HepG2 (cell line): ENCODE measurements around the gene RMND5A. TPM values are rescaled to one million over a fixed set of nuclear protein-coding genes. Genes with fewer than 3 reads are reported as not detected.

Source experiments
- CHD2 ChIP-seq: IDR thresholded peaks from 2 replicates; pipeline ENCODE4 v1.6.1; 2011; ENCODE audit warnings: low read depth, low read length, improper control_type of control experiment
- CREB3 ChIP-seq: sonication (generic); formaldehyde crosslinking; IDR thresholded peaks from 2 replicates; pipeline ENCODE4 v1.5.0; 2020; ENCODE audit warnings: missing genetic modification reagents
- CSRNP2 ChIP-seq: sonication (generic); formaldehyde crosslinking; conservative IDR thresholded peaks from 2 replicates; pipeline ENCODE4 v1.8.0; 2022; ENCODE audit warnings: low read depth, missing genetic modification reagents
- ERF ChIP-seq: IDR thresholded peaks from 2 replicates; pipeline ENCODE4 v1.6.1; 2018; ENCODE audit warnings: missing biosample characterization, missing genetic modification reagents
- ETV5 ChIP-seq: IDR thresholded peaks from 2 replicates; pipeline ENCODE4 v1.6.1; 2018; ENCODE audit warnings: missing biosample characterization, missing genetic modification reagents, inconsistent platforms, borderline replicate concordance
- GABPA ChIP-seq, 2 experiments: IDR thresholded peaks; 2 replicates each; pipeline ENCODE4 v1.6.1; 2011 to 2016; ENCODE audit warnings: low read depth in 2 of 2, low read length in 1 of 2, missing biosample characterization in 1 of 2, missing genetic modification characterization in 1 of 2
- HES4 ChIP-seq: sonication (generic); formaldehyde crosslinking; IDR thresholded peaks from 2 replicates; pipeline ENCODE4 v1.9.0; 2021; ENCODE audit warnings: mild to moderate bottlenecking, missing genetic modification reagents, borderline replicate concordance
- NFKBIZ ChIP-seq: IDR thresholded peaks from 2 replicates; pipeline ENCODE4 v1.6.1; 2018; ENCODE audit warnings: missing genetic modification reagents, missing compliant biosample characterization
- SNAPC2 ChIP-seq: sonication (generic); formaldehyde crosslinking; IDR thresholded peaks from 2 replicates; pipeline ENCODE4 v1.8.1; 2022; ENCODE audit warnings: mild to moderate bottlenecking, missing genetic modification reagents
- ZBTB21 ChIP-seq: sonication (generic); formaldehyde crosslinking; IDR thresholded peaks from 2 replicates; pipeline ENCODE4 v1.4.0; 2020; ENCODE audit warnings: missing genetic modification reagents
- ZMYM2 ChIP-seq: sonication (generic); formaldehyde crosslinking; IDR thresholded peaks from 2 replicates; pipeline ENCODE4 v1.8.0; 2022; ENCODE audit warnings: mild to moderate bottlenecking, missing genetic modification reagents
- ZNF337 ChIP-seq: sonication (generic); formaldehyde crosslinking; IDR thresholded peaks from 2 replicates; pipeline ENCODE4 v1.5.1; 2020; ENCODE audit warnings: missing genetic modification reagents, low read depth, mild to moderate bottlenecking, borderline replicate concordance
- ZNF354B ChIP-seq: sonication (generic); formaldehyde crosslinking; IDR thresholded peaks from 2 replicates; pipeline ENCODE4 v1.8.0; 2022; ENCODE audit warnings: mild to moderate bottlenecking, missing genetic modification reagents
- ZNF549 ChIP-seq: sonication (generic); formaldehyde crosslinking; IDR thresholded peaks from 2 replicates; pipeline ENCODE4 v1.5.0; 2020; ENCODE audit warnings: missing genetic modification reagents
- ZNF556 ChIP-seq: sonication (generic); formaldehyde crosslinking; IDR thresholded peaks from 2 replicates; pipeline ENCODE4 v1.4.0; 2020; ENCODE audit warnings: mild to moderate bottlenecking, missing genetic modification reagents, borderline replicate concordance
- ZNF800 ChIP-seq: sonication (generic); formaldehyde crosslinking; IDR thresholded peaks from 2 replicates; pipeline ENCODE4 v1.4.0; 2020; ENCODE audit warnings: missing genetic modification reagents
- ZNF878 ChIP-seq: sonication (generic); formaldehyde crosslinking; IDR thresholded peaks from 2 replicates; pipeline ENCODE4 v1.8.1; 2023; ENCODE audit warnings: mild to moderate bottlenecking, missing genetic modification reagents, moderate library complexity
- polyA plus RNA-seq, 8 experiments: library from polyadenylated mRNA; depleted of rRNA in 3 of 8; stranded (reverse) in 7 of 8; unstranded in 1 of 8; fragments of >200 nt; fragmentation: Illumina TruSeq in 4 of 8; extraction: Trizol in 4 of 8; gene quantifications; 2 replicates each; pipeline versions ENCODE4 v1.2.1 to v1.2.3, GENCODE V29; 2011 to 2016; ENCODE audit warnings: low read depth in 4 of 8, missing spikeins in 1 of 8, mixed read lengths in 1 of 8; ENCODE audit not compliant: insufficient read depth in 1 of 8
- total RNA-seq, 5 experiments: library from RNA; depleted of rRNA; stranded (reverse); fragments of >200 nt; fragmentation: Illumina TruSeq; extraction: Trizol; gene quantifications; 2 replicates each; pipeline ENCODE4 v1.2.3, GENCODE V29; 2016; ENCODE audit warnings: low read depth in 1 of 5
- TF ChIP-seq, protein P1 (sequence below): sonication (generic); formaldehyde crosslinking; IDR thresholded peaks from 2 replicates; pipeline ENCODE4 v1.9.0; 2021; ENCODE audit warnings: mild to moderate bottlenecking, missing genetic modification reagents
- TF ChIP-seq, protein P2 (sequence below): sonication (generic); formaldehyde crosslinking; IDR thresholded peaks from 2 replicates; pipeline ENCODE4 v1.4.0; 2020; ENCODE audit warnings: missing genetic modification reagents

Gene RMND5A
- total and polyA plus RNA-seq, 2 of the 13 experiments (the other 11 are each of a cell fraction or from before 2014, with no cell fraction given) = 31.0 to 66.4 TPM

- TF ChIP-seq CREB3 (CRISPR knock-in tag) (no peak), ZNF556 (CRISPR knock-in tag) (no peak), NFKBIZ (CRISPR knock-in tag) (no peak), ETV5 (CRISPR knock-in tag) (no peak; the same call in 1 of the 2 replicates), ZNF878 (CRISPR knock-in tag) (no peak), HES4 (CRISPR knock-in tag) (no peak), CHD2 (no peak), ERF (CRISPR knock-in tag) (no peak), ZBTB21 (CRISPR knock-in tag) (no peak), ZNF800 (CRISPR knock-in tag) (peak; percentile 10; the same call in 1 of the 2 replicates), ZNF354B (CRISPR knock-in tag) (no peak), ZNF337 (CRISPR knock-in tag) (no peak), SNAPC2 (CRISPR knock-in tag) (no peak), CSRNP2 (CRISPR knock-in tag) (no peak), GABPA (IDR thresholded peaks at IDR 0.05; ENCODE audit: low read depth, low read length) (no peak), GABPA (CRISPR knock-in tag; IDR thresholded peaks at IDR 0.05; ENCODE audit: low read depth) (peak; percentile 57; the same call in 1 of the 2 replicates), ZMYM2 (CRISPR knock-in tag) (no peak), ZNF549 (CRISPR knock-in tag) (no peak)
- TF ChIP-seq, protein P1, sequence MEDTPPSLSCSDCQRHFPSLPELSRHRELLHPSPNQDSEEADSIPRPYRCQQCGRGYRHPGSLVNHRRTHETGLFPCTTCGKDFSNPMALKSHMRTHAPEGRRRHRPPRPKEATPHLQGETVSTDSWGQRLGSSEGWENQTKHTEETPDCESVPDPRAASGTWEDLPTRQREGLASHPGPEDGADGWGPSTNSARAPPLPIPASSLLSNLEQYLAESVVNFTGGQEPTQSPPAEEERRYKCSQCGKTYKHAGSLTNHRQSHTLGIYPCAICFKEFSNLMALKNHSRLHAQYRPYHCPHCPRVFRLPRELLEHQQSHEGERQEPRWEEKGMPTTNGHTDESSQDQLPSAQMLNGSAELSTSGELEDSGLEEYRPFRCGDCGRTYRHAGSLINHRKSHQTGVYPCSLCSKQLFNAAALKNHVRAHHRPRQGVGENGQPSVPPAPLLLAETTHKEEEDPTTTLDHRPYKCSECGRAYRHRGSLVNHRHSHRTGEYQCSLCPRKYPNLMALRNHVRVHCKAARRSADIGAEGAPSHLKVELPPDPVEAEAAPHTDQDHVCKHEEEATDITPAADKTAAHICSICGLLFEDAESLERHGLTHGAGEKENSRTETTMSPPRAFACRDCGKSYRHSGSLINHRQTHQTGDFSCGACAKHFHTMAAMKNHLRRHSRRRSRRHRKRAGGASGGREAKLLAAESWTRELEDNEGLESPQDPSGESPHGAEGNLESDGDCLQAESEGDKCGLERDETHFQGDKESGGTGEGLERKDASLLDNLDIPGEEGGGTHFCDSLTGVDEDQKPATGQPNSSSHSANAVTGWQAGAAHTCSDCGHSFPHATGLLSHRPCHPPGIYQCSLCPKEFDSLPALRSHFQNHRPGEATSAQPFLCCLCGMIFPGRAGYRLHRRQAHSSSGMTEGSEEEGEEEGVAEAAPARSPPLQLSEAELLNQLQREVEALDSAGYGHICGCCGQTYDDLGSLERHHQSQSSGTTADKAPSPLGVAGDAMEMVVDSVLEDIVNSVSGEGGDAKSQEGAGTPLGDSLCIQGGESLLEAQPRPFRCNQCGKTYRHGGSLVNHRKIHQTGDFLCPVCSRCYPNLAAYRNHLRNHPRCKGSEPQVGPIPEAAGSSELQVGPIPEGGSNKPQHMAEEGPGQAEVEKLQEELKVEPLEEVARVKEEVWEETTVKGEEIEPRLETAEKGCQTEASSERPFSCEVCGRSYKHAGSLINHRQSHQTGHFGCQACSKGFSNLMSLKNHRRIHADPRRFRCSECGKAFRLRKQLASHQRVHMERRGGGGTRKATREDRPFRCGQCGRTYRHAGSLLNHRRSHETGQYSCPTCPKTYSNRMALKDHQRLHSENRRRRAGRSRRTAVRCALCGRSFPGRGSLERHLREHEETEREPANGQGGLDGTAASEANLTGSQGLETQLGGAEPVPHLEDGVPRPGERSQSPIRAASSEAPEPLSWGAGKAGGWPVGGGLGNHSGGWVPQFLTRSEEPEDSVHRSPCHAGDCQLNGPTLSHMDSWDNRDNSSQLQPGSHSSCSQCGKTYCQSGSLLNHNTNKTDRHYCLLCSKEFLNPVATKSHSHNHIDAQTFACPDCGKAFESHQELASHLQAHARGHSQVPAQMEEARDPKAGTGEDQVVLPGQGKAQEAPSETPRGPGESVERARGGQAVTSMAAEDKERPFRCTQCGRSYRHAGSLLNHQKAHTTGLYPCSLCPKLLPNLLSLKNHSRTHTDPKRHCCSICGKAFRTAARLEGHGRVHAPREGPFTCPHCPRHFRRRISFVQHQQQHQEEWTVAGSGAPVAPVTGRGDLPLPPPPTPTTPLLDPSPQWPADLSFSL (CRISPR knock-in tag) = 0 out of 2 replicates have a peak, but pooled peaks have one; percentile 19
- TF ChIP-seq, protein P2, sequence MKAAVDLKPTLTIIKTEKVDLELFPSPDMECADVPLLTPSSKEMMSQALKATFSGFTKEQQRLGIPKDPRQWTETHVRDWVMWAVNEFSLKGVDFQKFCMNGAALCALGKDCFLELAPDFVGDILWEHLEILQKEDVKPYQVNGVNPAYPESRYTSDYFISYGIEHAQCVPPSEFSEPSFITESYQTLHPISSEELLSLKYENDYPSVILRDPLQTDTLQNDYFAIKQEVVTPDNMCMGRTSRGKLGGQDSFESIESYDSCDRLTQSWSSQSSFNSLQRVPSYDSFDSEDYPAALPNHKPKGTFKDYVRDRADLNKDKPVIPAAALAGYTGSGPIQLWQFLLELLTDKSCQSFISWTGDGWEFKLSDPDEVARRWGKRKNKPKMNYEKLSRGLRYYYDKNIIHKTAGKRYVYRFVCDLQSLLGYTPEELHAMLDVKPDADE (CRISPR knock-in tag) = 0 out of 2 replicates have a peak, but pooled peaks have one; percentile 25
Measured at GRCh38 chr2:86807133-86807467, 87.0 kb downstream of the RMND5A start (continued).
